Epithelial cell of proximal tubule (primary cell): ENCODE measurements around the gene FKBP15. TPM values are rescaled to one million over a fixed set of nuclear protein-coding genes. Genes with fewer than 3 reads are reported as not detected.
"Not testable (repeated sequence)": the region's sequence is repeated elsewhere in the genome, so short reads cannot be mapped to it uniquely, and the experiment has no call there.

Experiments
- DNase-seq: peaks from one replicate; pipeline ENCODE4 v3.0.0-alpha.2; 2011; ENCODE audit warnings: low read depth
- H3K4me3 ChIP-seq: 2 replicates; pipeline ENCODE4 v1.5.1; 2011; ENCODE audit warnings: low read depth, mild to moderate bottlenecking, low read length
- total RNA-seq: library from RNA; depleted of rRNA; stranded (reverse); fragments of >200 nt; gene quantifications from 2 replicates; pipeline ENCODE4 v1.2.3, GENCODE V29; 2015
- TF ChIP-seq, protein P1 (sequence below): conservative IDR thresholded peaks from 2 replicates; pipeline ENCODE4 v1.5.1; 2012; ENCODE audit warnings: low read depth, mild to moderate bottlenecking, low read length

FKBP15 gene
- total RNA-seq, 1 donor from 2014 or later = 14.6 TPM

DNA sequence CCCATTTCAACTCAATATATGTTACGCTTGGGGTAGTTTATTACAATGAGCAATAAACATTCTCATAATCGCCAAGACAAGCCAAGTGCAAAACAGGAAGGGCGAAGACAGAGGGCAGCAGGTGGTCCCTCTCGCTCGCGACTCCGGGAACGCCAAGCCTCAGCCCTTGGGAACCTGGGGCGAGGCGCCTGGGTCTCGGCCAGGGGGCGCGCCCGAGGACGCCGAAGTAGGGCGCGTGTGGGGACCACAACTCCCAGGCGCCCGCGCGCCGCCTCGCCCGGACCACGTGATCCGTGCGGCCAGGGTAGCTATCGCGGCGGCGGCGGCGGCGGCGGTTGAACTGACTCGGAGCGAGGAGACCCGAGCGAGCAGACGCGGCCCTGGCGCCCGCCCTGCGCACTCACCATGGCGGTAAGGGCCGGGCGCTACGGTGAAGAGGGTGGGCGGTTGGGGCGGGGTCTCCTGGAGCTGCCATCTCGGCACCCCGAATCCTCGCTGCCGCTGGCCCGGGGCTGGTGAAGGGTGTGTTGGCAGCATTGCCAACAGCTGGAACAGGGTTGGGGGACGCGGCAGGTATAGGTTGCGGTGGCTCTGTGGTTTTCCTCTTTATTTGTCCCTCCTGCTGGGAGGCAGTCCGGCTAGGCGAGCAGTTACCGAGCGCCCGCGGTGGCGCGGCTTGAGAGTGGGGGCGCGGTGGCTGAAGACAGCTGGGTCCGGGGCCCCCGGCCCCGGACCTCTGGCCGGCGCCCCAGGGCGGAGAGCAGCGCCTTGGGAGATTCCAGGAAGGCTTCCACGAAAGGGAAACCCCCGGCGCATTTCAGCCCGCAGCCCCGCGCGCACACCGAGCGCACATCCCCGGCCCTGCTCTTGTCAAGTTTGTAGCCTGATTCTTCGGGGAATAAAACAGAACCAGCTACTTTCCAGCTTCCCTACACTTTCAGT lies 70.1 kb downstream of the FKBP15 start, which contains the start of gene SLC31A2:
TSS of gene SLC31A2 (plus strand) at position 338 of the 942 bp plus-strand sequence. CDS start at position 406, 68 bp downstream.
- H3K4me3 ChIP-seq = peak within 1 kb of the TSS; percentile 90
- DNase-seq = no peak
- TF ChIP-seq, protein P1, sequence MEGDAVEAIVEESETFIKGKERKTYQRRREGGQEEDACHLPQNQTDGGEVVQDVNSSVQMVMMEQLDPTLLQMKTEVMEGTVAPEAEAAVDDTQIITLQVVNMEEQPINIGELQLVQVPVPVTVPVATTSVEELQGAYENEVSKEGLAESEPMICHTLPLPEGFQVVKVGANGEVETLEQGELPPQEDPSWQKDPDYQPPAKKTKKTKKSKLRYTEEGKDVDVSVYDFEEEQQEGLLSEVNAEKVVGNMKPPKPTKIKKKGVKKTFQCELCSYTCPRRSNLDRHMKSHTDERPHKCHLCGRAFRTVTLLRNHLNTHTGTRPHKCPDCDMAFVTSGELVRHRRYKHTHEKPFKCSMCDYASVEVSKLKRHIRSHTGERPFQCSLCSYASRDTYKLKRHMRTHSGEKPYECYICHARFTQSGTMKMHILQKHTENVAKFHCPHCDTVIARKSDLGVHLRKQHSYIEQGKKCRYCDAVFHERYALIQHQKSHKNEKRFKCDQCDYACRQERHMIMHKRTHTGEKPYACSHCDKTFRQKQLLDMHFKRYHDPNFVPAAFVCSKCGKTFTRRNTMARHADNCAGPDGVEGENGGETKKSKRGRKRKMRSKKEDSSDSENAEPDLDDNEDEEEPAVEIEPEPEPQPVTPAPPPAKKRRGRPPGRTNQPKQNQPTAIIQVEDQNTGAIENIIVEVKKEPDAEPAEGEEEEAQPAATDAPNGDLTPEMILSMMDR = peak; percentile 32

DNA sequence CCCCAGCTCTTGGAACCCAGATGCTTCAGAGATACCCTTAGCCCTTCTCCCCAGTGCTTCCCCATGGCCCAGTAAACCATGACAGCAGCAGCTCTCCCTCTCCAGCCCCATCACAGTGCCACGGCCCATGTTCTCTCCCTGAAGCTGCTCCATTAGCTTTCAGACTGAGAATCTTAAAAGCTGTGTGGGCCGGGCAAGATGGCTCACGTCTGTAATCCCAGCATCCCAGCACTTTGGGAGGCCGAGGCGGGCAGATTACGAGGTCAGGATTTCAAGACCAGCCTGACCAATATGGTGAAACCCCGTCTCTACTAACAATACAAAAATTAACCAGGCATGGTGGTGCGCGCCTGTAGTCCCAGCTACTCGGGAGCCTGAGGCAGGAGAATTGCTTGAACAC lies 71.5 kb downstream of the FKBP15 start:
- DNase-seq, H3K4me3 ChIP-seq: not testable (repeated sequence)

DNA sequence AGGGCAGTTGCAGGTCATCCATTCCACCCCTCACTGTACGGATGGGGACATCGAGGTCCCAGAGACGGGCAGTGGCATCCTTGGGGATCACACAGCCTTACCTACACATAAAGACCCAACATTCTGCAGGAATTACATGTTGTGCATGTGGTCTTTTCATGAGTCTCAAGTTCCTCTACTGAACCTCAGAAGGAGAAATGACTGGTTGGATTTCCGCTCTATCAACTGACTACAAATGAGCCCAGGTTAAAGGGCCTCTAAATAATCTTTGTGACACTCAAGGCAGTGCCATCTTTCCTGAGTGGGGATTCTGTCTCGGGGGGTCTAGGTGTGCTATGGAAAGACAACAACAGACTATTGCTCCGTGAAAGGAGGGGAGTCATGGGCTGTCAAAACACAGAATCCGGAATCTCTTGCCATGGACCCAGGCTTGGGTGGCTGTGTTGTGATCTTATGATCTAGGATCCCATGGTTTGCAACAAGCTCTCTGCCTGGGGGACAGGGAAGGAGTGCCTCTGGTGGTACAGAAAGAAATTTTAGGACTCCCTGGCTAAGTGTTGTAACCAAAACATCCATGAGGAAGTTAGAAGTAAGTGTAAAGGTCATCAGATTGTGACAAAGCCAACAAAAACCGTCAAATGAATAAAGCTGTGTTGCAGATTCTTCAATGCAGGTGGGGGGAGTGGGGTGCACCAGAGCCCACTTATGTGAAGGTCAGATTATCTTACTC lies 72.1 kb downstream of the FKBP15 start:
- TF ChIP-seq, protein P1 = no peak
- no peak overlapping the region for H3K4me3 ChIP-seq
- no peak for DNase-seq

DNA sequence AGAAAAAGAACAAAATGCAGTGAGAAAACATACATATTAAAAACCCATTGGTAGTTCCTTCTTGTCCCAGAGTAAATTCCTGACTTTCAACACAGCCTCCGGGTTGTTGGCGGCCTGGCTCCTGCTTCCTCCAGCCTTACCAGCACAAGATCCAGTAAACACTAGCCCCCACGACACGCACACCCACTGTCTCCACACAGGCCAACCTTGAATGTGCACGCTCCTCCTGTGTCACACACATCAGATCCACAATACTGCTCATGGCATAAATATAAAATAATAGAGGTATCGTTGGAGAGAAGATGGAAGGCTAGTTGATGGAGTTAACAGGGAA lies 72.7 kb downstream of the FKBP15 start:
- TF ChIP-seq, protein P1 = no peak
- H3K4me3 ChIP-seq = no peak overlapping the region
- DNase-seq = no peak

DNA sequence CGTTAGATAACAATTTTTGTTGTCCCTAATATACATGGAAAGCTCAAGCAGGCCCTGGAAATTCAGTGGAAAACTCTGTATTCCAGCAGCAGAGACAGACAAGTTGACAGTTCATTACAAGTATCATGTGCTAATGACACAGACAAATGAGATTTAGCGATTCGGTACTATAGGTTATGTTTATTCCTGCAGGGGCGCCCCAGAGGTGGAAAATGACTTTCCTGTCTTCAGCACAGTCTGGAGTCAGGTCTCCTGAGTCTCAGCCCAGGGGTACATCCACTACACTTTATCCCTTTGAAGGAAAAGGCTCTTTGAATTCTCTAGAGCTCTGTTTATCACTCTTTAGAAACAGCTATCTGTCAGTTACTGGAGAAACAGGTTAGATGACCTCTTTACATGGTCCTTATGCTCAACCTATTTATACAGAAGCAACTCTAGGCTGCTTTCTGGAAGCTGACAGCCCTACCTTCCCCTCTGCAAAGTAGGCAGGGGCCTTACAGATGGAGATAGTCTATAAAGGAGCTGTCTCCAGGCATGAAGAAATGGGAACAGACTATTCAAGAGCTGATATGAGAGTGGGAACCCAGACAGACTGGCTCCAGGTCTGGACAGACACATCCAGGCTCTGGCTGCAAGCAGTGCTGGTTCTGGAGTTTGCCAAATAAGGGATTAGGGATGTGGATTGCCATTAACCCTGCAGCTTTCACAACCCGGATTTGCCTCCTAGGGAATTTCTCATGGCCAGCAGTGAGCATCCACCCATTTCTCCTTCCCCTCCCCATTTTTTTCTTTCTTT lies 77.4 kb downstream of the FKBP15 start:
- TF ChIP-seq, protein P1 = no peak
- no peak for DNase-seq
- H3K4me3 ChIP-seq = no peak overlapping the region

DNA sequence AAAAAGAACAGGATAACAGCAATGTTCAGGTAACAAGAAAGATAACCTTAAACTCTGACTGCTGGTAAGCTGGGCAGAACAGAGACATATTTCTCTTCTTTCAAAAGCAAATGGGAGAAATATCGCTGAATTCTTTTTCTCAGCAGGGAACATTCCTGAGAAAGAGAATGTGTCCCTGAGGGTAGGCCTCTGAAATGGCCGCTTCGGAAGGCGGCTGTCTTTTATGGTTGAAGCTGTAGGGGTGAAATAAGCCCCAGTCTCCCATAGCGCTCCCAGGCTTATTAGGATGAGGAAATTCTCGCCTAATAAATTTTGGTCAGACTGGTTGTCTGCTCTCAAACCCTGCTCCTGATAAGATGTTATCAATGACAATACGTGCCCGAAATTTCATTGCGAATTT lies 80.2 kb downstream of the FKBP15 start:
- not testable (repeated sequence) for DNase-seq, H3K4me3 ChIP-seq

DNA sequence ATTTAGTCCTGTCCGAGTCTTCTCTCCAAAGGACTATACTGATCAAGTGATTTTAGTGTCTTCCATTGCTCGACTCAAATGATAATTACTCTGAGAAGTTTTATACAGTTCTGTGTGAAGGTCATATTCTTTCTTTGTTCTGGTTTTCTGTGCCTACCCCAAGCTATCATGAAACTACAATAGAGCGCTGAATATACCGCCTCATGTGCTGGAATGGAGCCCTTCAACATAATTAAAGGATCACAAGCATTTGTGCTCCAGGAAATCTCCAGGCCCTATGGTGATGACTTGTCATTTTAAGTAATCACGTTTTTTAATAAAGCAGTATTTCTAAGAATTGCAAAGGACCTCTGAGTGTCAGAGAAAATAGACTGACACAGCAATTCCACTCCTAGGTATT lies 81.1 kb downstream of the FKBP15 start:
- H3K4me3 ChIP-seq = no peak overlapping the region
- TF ChIP-seq, protein P1 = no peak
- DNase-seq = no peak
